GM13977 (cell line): ENCODE measurements around the gene SP140.
"Not testable (repeated sequence)": the region's sequence is repeated elsewhere in the genome, so short reads cannot be mapped to it uniquely, and the experiment has no call there.

Experiments used
- DNase-seq: peaks from one replicate; pipeline ENCODE4 v3.0.0; 2012; ENCODE audit warnings: low spot score
- in situ Hi-C: fragments of 300-500 bp; cut with MboI; formaldehyde crosslinking; loops from one replicate; pipeline ENCODE4 v1.12.0; 2022; ENCODE audit warnings: low sequenced_read_pairs, low pct_unique_long_range_greater_than_20kb, mixed read lengths, inconsistent platforms; ENCODE audit not compliant: unreplicated experiment
- TF ChIP-seq, protein P1 (sequence below): IDR thresholded peaks from 2 replicates; pipeline ENCODE4 v1.5.1; 2012; ENCODE audit warnings: mild to moderate bottlenecking, control low read depth; ENCODE audit not compliant: insufficient read depth; ENCODE audit errors: extremely low read depth, missing control alignments

SP140 gene

DNA sequence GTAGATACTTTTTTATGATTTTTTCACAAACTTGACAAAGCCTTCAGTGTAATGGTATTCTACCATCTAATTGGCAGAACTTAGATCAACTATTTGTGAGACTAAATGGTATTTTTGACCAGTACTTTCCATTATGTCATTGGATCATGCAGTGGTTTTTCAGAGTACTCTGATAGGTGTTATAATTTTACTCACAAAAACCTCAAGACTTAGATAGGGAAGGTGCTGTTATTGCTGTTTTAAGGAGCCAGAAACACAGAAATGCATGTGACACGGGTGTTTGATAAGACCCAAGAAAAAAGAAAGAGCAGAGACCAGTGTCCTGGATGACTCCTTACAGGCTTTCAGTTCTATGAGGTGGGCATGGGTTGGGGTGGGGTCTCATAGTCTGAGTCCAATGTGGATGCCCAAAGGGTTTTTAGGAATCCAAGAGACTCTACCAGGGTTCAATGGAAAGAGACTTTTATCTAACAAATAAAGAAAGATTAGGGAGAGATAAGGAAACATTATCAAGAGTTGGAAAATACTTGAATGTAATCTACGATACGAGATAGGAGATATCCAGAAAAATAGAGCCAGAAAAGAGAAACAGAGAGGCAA is 31.3 kb downstream of the SP140 start:
- TF ChIP-seq, protein P1, sequence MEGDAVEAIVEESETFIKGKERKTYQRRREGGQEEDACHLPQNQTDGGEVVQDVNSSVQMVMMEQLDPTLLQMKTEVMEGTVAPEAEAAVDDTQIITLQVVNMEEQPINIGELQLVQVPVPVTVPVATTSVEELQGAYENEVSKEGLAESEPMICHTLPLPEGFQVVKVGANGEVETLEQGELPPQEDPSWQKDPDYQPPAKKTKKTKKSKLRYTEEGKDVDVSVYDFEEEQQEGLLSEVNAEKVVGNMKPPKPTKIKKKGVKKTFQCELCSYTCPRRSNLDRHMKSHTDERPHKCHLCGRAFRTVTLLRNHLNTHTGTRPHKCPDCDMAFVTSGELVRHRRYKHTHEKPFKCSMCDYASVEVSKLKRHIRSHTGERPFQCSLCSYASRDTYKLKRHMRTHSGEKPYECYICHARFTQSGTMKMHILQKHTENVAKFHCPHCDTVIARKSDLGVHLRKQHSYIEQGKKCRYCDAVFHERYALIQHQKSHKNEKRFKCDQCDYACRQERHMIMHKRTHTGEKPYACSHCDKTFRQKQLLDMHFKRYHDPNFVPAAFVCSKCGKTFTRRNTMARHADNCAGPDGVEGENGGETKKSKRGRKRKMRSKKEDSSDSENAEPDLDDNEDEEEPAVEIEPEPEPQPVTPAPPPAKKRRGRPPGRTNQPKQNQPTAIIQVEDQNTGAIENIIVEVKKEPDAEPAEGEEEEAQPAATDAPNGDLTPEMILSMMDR: no peak
- in situ Hi-C loops: no loop called here
- peak; percentile 32 for DNase-seq

DNA sequence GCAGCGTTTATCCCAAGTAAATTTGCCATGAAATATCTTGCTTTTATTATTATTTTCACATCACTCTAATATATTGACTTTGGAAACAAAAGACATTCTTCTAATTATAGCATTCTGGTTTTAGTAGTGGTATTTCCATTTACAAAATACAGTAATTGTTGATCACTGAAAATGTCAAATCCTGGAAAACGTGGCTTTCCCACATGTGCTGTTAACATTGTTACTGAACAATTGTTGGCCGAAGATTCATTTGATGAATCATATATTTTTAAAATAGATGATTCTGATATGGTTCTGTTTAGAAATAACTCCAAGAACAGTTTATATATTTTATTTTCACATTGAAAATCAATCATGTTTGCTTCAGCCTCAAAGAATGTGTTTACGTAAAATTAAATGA is 32.9 kb downstream of the SP140 start:
- no peak for DNase-seq
- in situ Hi-C loops: no loop called here
- TF ChIP-seq, protein P1: no peak

DNA sequence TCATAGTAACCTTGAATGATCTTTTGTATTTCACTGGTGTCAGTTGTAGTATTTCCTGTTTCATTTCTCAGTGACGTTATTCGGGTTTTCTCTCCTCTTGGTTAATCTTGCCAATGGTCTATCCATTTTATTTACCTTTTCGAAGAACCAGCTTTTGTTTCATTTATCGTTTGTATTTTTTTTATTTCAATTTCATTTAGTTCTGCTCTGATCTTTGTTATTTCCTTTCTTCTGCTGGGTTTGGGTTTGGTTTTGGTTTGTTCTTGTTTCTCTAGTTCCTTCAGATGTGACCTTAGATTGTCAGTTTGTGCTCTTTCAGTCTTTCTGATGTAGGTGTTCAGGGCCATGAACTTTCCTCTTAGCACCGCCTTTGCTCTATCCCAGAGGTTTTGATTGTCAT is 36.7 kb downstream of the SP140 start:
- in situ Hi-C loops: no loop called here
- no peak for DNase-seq
- TF ChIP-seq, protein P1: no peak

DNA sequence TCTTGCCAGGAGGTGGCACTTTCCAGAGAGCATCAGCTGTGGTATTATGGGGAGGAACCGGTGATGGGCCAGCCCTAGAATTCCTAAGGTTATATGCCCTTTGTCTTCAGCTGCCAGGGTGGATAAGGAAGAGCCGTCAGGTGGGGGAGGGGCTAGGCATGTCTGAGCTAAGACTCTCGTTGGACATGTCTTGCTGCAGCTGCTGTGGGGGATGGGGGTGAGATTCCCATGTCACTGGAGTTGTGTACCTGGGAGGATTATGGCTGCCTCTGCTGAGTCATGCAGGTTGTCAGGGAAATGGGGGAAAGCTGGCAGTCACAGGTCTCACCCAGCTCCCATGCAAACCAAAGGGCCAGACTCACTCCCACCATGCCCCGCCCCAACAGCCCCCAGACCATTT is 39.4 kb downstream of the SP140 start:
- not testable (repeated sequence) for DNase-seq

DNA sequence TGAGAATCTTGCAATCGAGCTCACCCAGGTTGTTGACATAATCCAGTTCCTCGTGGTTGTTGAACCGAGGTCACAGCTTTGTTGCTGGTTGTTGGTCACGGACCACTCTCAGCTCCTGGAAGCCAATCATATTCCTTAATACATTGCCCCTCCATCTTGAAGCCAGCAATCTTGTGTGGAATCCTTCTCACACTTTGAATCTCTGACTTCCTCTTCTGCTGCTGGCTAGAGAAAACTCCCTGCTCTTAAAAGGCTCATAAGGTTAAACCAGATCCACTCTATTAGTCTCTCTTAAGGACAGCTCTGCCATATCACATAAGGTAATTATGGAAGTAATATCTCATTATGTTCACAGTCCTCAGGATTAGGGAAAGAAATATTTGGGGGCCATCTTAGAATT is 41.1 kb downstream of the SP140 start:
- DNase-seq: no peak
- in situ Hi-C loops: no loop called here

More for the DNA sequence above, 39.4 kb downstream of the SP140 start:
- in situ Hi-C loops: not testable (repeated sequence)

DNA sequence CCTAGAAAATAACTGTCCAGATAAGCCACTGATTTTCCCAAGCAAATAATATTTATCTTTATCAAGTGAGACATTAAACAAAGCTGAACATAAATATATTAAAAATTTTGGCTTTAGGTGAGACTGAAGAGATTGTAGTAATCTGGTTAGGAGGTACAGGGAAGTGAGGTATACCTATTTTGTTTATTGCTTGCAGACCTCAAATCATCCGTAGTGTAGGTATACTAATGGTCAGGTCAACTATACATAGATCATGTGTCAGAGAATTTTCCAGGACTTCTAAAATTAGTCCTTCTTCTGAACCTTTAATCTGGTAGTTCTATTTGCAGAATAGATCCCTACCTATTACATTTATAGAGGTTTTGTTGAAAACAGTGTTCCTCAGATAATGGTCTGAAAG is 41.5 kb downstream of the SP140 start:
- in situ Hi-C loops: no loop called here

More for the DNA sequence above, 41.1 kb downstream of the SP140 start:
- TF ChIP-seq, protein P1: no peak

DNA sequence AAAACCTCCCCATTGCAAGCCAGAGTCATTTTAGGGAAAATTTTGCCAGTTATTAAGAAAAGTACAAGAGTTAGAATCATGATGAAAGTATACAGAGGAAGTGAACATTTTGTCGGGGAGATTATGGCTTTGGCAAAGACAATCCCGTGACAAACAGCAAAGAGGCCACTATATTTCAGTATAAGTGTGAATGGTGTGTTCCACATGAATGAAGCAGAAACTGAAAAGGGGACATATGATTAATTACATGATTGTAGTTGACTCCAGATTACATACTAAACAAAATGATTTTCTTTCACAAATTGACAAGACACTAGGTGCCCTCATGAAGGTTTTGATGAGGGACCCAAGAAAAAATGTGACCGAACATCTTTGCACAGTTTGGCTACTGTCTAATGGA is 42.0 kb downstream of the SP140 start:
- DNase-seq: peak; percentile 44
- TF ChIP-seq, protein P1: no peak
- in situ Hi-C loops: no loop called here

More for the DNA sequence above, 41.5 kb downstream of the SP140 start:
- no peak for DNase-seq
- TF ChIP-seq, protein P1: no peak
